DND-41 (cell line): ENCODE results near the gene BTBD17.

Experiments used
- ATAC-seq: fragments of 200-7000 bp; cut with Tn5 transposase; 3 replicates; pipeline ENCODE4 v1.9.1; 2021; ENCODE audit warnings: low read depth; ENCODE audit not compliant: insufficient read depth
- DNase-seq: peaks from one replicate; pipeline ENCODE4 v3.0.0-alpha.2; 2020
- H2AFZ ChIP-seq: 2 replicates; pipeline ENCODE4 v1.6.0; 2012; ENCODE audit warnings: low read depth, low read length
- H3K27ac ChIP-seq: 2 replicates; pipeline ENCODE4 v1.5.1; 2012; ENCODE audit warnings: low read length, inconsistent platforms
- H3K27me3 ChIP-seq: fragments of 200-600 bp; sonication (generic); 2 replicates; pipeline ENCODE4 v1.6.0; 2012; ENCODE audit warnings: low read length, mild to moderate bottlenecking, inconsistent platforms; ENCODE audit not compliant: insufficient read depth, poor library complexity
- H3K36me3 ChIP-seq: 2 replicates; pipeline ENCODE4 v1.5.1; 2012; ENCODE audit warnings: low read length, inconsistent platforms; ENCODE audit not compliant: insufficient read depth
- H3K4me1 ChIP-seq: 2 replicates; pipeline ENCODE4 v1.5.1; 2012; ENCODE audit warnings: mild to moderate bottlenecking, low read length; ENCODE audit not compliant: insufficient read depth
- H3K4me2 ChIP-seq: 2 replicates; pipeline ENCODE4 v1.6.0; 2012; ENCODE audit warnings: mild to moderate bottlenecking, moderate library complexity, low read length, inconsistent platforms; ENCODE audit not compliant: insufficient read depth
- H3K4me3 ChIP-seq, 2 experiments: fragments of 200-600 bp in 1 of 2; shearing (Covaris generic) in 1 of 2; 2 replicates each; pipeline ENCODE4 v1.5.1; 2012 to 2016; ENCODE audit warnings: inconsistent platforms in 2 of 2, low read length in 2 of 2, mild to moderate bottlenecking in 2 of 2, low read depth in 1 of 2, moderate library complexity in 1 of 2
- H3K79me2 ChIP-seq: 2 replicates; pipeline ENCODE4 v1.6.0; 2012; ENCODE audit warnings: low read length, inconsistent platforms; ENCODE audit not compliant: insufficient read depth
- H3K9ac ChIP-seq: 2 replicates; pipeline ENCODE4 v1.6.0; 2012; ENCODE audit warnings: low read depth, mild to moderate bottlenecking, inconsistent platforms, low read length, moderate library complexity
- H3K9me3 ChIP-seq: 2 replicates; pipeline ENCODE4 v1.5.1; 2012; ENCODE audit warnings: low read length, moderate library complexity, mild to moderate bottlenecking, inconsistent platforms; ENCODE audit not compliant: insufficient read depth, severe bottlenecking
- H4K20me1 ChIP-seq: 2 replicates; pipeline ENCODE4 v1.6.0; 2012; ENCODE audit warnings: low read length; ENCODE audit not compliant: insufficient read depth
- EZH2 ChIP-seq: IDR thresholded peaks from 3 replicates; pipeline ENCODE4 v1.6.1; 2012; ENCODE audit warnings: borderline replicate concordance, low read depth, mild to moderate bottlenecking, moderate library complexity, low read length, inconsistent platforms; ENCODE audit not compliant: severe bottlenecking
- TF ChIP-seq, protein P1 (sequence below): IDR thresholded peaks from 2 replicates; pipeline ENCODE4 v1.5.1; 2012; ENCODE audit warnings: borderline replicate concordance, low read length, moderate library complexity, mild to moderate bottlenecking; ENCODE audit not compliant: poor library complexity, severe bottlenecking; ENCODE audit errors: extremely low read depth

Gene BTBD17

DNA sequence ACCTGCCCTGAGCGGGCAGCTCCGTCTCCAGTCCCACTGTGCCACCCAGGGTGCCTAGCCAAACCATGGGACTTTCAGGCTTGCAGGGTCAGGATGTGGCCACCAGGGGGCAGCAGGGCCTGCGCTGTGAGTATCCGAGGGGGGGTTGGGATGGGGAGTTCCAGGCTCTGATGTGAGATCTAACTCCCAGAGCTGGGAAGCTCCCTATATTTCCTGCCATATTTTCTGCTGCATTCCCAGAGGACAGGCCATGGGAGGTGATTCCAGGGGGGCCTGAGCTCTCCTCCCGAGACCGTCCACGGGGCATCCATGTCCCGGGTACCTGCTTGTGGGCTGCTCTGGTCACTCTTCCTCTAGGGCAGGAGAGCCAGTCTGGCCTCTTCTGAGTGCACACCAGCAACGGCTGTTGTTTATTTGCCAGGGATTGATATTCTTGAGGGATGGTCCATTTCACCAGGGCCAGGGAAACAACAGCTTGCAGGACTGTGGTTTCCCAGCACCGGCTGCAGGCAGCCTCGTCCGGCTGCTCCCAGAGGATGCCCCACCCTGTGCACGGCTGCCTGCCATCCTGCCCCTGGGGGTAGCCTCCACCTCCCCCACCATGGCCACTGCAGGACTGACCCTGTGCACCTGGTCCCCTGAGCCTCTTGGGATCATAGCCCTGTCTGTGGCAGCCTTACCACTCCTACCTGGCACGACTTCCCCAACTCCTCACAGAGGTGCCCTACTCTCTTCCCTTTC lies 6.8 kb upstream of the BTBD17 start:
- peaks cover 5% of the 10 kb centered on the region for H3K27me3 ChIP-seq
- no peaks in the 10 kb centered on the region for H3K79me2 ChIP-seq
- no peak overlapping the region for H3K4me3 ChIP-seq
- no peak overlapping the region for H2AFZ ChIP-seq
- H3K4me2 ChIP-seq = no peak overlapping the region
- ATAC-seq (peak; percentile 80), DNase-seq (peak; percentile 65)
- no peaks in the 10 kb centered on the region for H3K4me1 ChIP-seq
- no peaks in the 10 kb centered on the region for H3K9me3 ChIP-seq
- no peak overlapping the region for H3K27ac ChIP-seq
- H4K20me1 ChIP-seq = peaks cover 24% of the 10 kb centered on the region
- no peak overlapping the region for H3K9ac ChIP-seq
- no peaks in the 10 kb centered on the region for H3K36me3 ChIP-seq
- TF ChIP-seq, protein P1, sequence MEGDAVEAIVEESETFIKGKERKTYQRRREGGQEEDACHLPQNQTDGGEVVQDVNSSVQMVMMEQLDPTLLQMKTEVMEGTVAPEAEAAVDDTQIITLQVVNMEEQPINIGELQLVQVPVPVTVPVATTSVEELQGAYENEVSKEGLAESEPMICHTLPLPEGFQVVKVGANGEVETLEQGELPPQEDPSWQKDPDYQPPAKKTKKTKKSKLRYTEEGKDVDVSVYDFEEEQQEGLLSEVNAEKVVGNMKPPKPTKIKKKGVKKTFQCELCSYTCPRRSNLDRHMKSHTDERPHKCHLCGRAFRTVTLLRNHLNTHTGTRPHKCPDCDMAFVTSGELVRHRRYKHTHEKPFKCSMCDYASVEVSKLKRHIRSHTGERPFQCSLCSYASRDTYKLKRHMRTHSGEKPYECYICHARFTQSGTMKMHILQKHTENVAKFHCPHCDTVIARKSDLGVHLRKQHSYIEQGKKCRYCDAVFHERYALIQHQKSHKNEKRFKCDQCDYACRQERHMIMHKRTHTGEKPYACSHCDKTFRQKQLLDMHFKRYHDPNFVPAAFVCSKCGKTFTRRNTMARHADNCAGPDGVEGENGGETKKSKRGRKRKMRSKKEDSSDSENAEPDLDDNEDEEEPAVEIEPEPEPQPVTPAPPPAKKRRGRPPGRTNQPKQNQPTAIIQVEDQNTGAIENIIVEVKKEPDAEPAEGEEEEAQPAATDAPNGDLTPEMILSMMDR = peak; percentile 97
- TF ChIP-seq EZH2 = no peak

DNA sequence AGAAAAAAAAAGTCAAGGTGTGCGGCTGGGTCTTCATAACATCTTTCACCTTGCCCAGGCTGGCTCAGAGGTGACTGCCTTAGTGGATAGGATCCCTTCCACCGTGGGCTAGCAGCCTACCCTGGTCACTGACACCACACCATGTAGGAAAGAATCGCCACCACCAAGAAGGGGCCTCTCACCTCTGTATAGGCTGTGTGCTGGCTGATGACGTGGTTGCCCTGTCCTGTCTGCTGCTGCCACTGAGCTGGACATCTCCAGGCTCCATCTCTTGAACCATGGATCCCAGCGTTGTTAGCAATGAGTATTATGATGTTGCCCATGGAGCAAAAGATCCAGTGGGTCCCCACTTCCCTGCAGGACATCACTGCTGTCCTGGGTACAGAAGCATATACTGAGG lies 5.5 kb upstream of the BTBD17 start, which contains the start of gene GPR142:
Gene GPR142, plus strand, starts transcription at position 301 of the 400 bp plus-strand sequence. CDS start 2,035 bp downstream, outside the sequence.
- Histone ChIP-seq H3K4me2 (no peak within 1 kb of the TSS), H3K4me1 (no peaks in the 10 kb centered on the region)

DNA sequence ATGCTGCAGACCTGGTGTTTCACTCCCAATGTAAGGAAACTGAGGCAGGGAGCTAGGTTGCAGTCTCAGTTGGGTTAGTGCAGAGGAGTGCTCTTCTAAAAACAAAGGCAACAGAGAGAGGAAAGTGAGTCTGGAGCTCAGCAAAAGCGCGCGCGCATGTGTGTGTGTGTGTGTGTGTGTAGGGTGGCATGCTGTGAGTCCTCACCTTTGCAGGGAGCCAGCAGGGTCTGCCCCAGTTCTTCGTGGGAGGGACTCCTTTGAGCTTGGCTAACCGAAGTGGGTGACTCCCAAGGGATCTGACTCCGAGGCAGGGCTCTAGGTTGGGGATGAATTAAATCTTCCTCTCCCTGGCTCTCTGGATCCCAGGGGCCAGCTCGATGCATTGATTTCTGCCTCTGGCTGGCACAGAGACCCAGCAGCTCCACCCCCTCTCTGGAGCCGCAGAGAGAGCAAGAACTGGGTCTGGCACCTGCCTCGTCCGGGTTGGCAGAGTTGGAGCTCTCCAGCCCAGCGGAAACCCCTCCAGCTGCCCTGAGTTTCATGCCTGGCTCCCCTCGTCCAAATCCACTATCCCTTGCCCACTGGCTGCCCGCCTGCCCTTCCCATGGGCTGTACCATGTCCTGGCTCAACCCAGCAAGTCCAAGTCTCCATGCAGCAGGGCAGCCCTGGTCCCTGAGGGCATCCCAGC lies 1.3 kb upstream of the BTBD17 start:
- DNase-seq (no peak), ATAC-seq (no peak)
- peaks cover 14% of the 10 kb centered on the region; the same call in 1 of the 2 replicates for H4K20me1 ChIP-seq
- H3K27ac ChIP-seq = no peak overlapping the region
- H3K9ac ChIP-seq = no peak overlapping the region
- TF ChIP-seq, protein P1 = no peak
- no peak for TF ChIP-seq EZH2
- H3K4me2 ChIP-seq = no peak overlapping the region
- H3K9me3 ChIP-seq = no peaks in the 10 kb centered on the region
- no peaks in the 10 kb centered on the region for H3K36me3 ChIP-seq
- no peaks in the 10 kb centered on the region for H3K4me1 ChIP-seq
- no peak overlapping the region for H3K4me3 ChIP-seq
- H3K79me2 ChIP-seq = no peaks in the 10 kb centered on the region
- H2AFZ ChIP-seq = no peak overlapping the region
- peaks cover 3% of the 10 kb centered on the region for H3K27me3 ChIP-seq

More for the DNA sequence above, 5.5 kb upstream of the BTBD17 start, which contains the start of gene GPR142:
- Histone ChIP-seq H4K20me1 (peaks cover 26% of the 10 kb centered on the region), H3K27ac (no peak within 1 kb of the TSS), H3K9me3 (no peaks in the 10 kb centered on the region), H3K27me3 (peaks cover 5% of the 10 kb centered on the region), H2AFZ (no peak within 1 kb of the TSS), H3K4me3 (no peak within 1 kb of the TSS), H3K9ac (no peak within 1 kb of the TSS), H3K79me2 (no peaks in the 10 kb centered on the region), H3K36me3 (no peaks in the 10 kb centered on the region)
- no peak for DNase-seq
- TF ChIP-seq EZH2 = no peak
- TF ChIP-seq, protein P1 = no peak
- no peak for ATAC-seq
